ENCODE data around the gene MYO1D. TPM values are rescaled to one million over a fixed set of nuclear protein-coding genes. Genes with fewer than 3 reads are reported as not detected.

The MYO1D gene
- total and polyA plus RNA-seq, 2 of the 13 experiments (the other 11 are each of a cell fraction or from before 2014, with no cell fraction given) = 13.2 to 17.3 TPM

DNA sequence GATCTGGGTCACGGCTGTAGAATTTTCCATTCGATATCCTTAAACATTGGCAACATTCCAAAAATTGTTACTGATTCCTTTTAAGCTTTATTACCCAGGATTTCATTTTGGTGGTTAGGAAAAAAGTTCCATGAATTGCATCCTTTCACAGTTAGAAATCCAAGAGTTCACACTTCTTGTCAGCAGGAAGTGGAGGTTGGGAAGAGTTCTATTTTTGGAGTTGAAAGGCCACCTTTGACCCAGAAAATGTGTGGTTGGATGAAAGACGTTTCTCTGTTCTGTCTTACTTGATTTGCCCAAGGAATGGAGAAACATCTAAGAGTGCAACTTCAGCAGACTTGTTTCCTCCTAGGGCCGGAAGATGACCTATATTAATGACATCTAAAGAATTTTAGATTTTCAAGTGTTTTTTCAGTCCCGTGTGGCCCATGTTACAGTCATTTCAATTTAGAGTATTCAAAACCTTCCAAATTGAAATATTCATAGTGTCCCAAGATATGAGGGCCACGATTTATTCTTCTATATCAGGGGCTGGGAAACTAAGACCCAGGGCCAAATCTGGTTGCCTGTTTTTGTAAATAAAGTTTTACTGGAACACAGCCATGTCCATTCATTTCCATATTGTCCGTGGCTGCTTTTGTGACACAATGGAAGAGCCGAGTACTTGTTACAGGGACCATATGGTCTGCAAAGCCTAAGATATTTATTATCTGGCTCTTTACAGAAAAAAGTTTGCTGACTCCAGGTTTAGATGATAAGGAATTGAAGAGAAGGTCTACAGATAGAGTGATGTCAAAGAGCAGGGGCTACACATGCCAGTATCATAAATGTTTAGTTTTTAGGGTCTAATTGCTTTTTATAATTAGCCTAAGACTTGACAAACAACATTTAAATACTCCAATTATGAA, 339.9 kb downstream of the MYO1D start:
- no peaks in the 10 kb centered on the region for H3K9me3 ChIP-seq (ENCODE audit: low read length)
- no peaks in the 10 kb centered on the region for H3K36me3 ChIP-seq (replicated peaks in 1 of 2; ENCODE audit: control insufficient read depth in 1 of 2, insufficient read depth in 2 of 2, low read length in 2 of 2)
- ATAC-seq (no peak), FAIRE-seq (no peak), DNase-seq (ENCODE audit: low spot score) (no peak)
- in situ Hi-C loops (cut with HindIII; ENCODE audit: extremely low pct_ligation_motif_present, low pct_unique_long_range_greater_than_20kb) = no loop called here
- no peak overlapping the region for H3K4me2 ChIP-seq (ENCODE audit: low read depth, low read length)
- H3K27me3 ChIP-seq (ENCODE audit: control insufficient read depth in 1 of 2, insufficient read depth in 2 of 2, low read length in 2 of 2) = no peaks in the 10 kb centered on the region
- ChIA-PET CTCF (ENCODE audit: low intra/inter-chr PET ratio, low total read pairs) (no interaction called here), POLR2A (no interaction called here)
- no peaks in the 10 kb centered on the region; the same call in 1 of the 2 replicates for H4K20me1 ChIP-seq (ENCODE audit: insufficient read depth, low read length)
- no peak overlapping the region for H3K9ac ChIP-seq (ENCODE audit: insufficient read depth, low read depth, low read length)
- H3K79me2 ChIP-seq (ENCODE audit: insufficient read depth, low read length) = no peaks in the 10 kb centered on the region
- no TSS peak for BruUV-seq (replicated peaks)
- H3K4me3 ChIP-seq (replicated peaks in 1 of 3; ENCODE audit: insufficient read depth in 1 of 3, low read depth in 2 of 3, low read length in 3 of 3) = no peak overlapping the region
- 0 out of 2 replicates have a peak, but pooled peaks cover 11% of the 10 kb centered on the region for H3K4me1 ChIP-seq (ENCODE audit: insufficient read depth, low read length)
- no peak overlapping the region for H2AFZ ChIP-seq (ENCODE audit: low read length)
- no peak for TF ChIP-seq KAT2B (IDR thresholded peaks at IDR 0.05; ENCODE audit: borderline replicate concordance, low read depth, low read length)
- TF ChIP-seq, protein P1, sequence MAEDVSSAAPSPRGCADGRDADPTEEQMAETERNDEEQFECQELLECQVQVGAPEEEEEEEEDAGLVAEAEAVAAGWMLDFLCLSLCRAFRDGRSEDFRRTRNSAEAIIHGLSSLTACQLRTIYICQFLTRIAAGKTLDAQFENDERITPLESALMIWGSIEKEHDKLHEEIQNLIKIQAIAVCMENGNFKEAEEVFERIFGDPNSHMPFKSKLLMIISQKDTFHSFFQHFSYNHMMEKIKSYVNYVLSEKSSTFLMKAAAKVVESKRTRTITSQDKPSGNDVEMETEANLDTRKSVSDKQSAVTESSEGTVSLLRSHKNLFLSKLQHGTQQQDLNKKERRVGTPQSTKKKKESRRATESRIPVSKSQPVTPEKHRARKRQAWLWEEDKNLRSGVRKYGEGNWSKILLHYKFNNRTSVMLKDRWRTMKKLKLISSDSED (CRISPR knock-in tag; IDR thresholded peaks at IDR 0.05) = no peak
- TF ChIP-seq, protein P2, sequence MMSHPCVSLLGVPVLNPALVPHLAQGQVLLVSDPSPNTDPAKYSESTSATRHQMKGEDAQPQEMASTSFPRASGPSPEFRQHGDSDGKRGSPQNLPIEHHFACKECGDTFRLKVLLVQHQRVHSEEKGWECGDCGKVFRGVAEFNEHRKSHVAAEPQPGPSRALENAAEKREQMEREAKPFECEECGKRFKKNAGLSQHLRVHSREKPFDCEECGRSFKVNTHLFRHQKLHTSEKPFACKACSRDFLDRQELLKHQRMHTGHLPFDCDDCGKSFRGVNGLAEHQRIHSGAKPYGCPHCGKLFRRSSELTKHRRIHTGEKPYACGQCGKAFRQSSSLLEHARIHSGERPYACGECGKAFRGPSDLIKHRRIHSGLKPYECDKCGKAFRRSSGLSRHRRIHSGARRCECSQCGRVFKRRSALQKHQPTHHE (CRISPR knock-in tag; IDR thresholded peaks at IDR 0.05; ENCODE audit: borderline replicate concordance) = no peak
- intact Hi-C loops (cut with micrococcal nuclease; ENCODE audit: unreplicated experiment) = no loop called here
- WGBS (ENCODE audit: low lambda C conversion rate) = 79% methylated on average over 8 of the region's 8 CpGs
- no peak overlapping the region for H3K27ac ChIP-seq (ENCODE audit: extremely low read length, insufficient read depth, low read length)

DNA sequence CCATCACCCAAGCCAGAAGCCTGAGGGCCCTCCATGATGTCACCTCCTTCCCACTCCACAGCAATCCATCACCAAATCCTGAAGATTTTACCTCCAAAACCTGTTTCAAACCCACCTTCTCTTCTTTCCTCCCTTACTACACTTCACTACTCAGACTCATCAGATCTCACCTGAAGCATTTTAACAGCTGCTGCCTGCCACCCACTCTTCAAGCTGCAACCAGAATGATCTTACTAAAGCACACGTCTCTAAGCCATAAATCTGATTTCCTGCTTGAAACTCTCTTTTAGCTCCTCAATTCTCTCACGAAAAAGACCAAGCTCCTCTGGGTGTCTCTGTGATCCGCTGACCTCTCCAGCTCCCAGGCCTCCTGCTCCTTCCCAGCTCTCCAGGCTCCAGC, 343.6 kb downstream of the MYO1D start:
- CTCF ChIA-PET (ENCODE audit: low intra/inter-chr PET ratio, low total read pairs) = no interaction called here
- no peaks in the 10 kb centered on the region for H3K36me3 ChIP-seq (replicated peaks in 1 of 2; ENCODE audit: control insufficient read depth in 1 of 2, insufficient read depth in 2 of 2, low read length in 2 of 2)
- TF ChIP-seq ZNF569 (CRISPR knock-in tag; IDR thresholded peaks at IDR 0.05; ENCODE audit: borderline replicate concordance) (no peak), ZNF777 (CRISPR knock-in tag; IDR thresholded peaks at IDR 0.05) (no peak), ZNF251 (CRISPR knock-in tag; IDR thresholded peaks at IDR 0.05) (no peak), HMG20A (CRISPR knock-in tag; IDR thresholded peaks at IDR 0.05; ENCODE audit: borderline replicate concordance) (no peak), ZMYM2 (CRISPR knock-in tag; IDR thresholded peaks at IDR 0.05) (no peak), ZBTB3 (CRISPR knock-in tag; IDR thresholded peaks at IDR 0.05; ENCODE audit: borderline replicate concordance, low read depth) (no peak), GATA4 (IDR thresholded peaks at IDR 0.05; ENCODE audit: borderline replicate concordance, low read depth) (no peak)
- TF ChIP-seq, protein P3, sequence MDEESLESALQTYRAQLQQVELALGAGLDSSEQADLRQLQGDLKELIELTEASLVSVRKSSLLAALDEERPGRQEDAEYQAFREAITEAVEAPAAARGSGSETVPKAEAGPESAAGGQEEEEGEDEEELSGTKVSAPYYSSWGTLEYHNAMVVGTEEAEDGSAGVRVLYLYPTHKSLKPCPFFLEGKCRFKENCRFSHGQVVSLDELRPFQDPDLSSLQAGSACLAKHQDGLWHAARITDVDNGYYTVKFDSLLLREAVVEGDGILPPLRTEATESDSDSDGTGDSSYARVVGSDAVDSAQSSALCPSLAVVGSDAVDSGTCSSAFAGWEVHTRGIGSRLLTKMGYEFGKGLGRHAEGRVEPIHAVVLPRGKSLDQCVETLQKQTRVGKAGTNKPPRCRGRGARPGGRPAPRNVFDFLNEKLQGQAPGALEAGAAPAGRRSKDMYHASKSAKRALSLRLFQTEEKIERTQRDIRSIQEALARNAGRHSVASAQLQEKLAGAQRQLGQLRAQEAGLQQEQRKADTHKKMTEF (CRISPR knock-in tag; IDR thresholded peaks at IDR 0.05) = no peak
- TF ChIP-seq, protein P4, sequence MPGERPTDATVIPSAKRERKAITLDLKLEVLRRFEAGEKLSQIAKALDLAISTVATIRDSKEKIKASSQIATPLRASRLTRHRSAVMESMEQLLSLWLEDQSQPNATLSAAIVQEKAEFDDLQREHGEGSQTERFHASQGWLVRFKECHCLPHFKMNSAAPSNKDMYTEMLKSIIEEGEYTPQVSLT (CRISPR knock-in tag; IDR thresholded peaks at IDR 0.05; ENCODE audit: borderline replicate concordance, low read depth) = no peak
- no peak overlapping the region for H3K27ac ChIP-seq (ENCODE audit: extremely low read length, insufficient read depth, low read length)
- 91% methylated on average over 3 of the region's 3 CpGs for WGBS (ENCODE audit: low lambda C conversion rate)
- no peak overlapping the region for H3K4me3 ChIP-seq (replicated peaks in 1 of 3; ENCODE audit: insufficient read depth in 1 of 3, low read depth in 2 of 3, low read length in 3 of 3)
- FAIRE-seq = no peak
- H3K4me1 ChIP-seq (ENCODE audit: insufficient read depth, low read length) = 0 out of 2 replicates have a peak, but pooled peaks cover 11% of the 10 kb centered on the region
- intact Hi-C loops (cut with micrococcal nuclease; ENCODE audit: unreplicated experiment) (no loop called here), in situ Hi-C loops (cut with HindIII; ENCODE audit: extremely low pct_ligation_motif_present, low pct_unique_long_range_greater_than_20kb) (no loop called here)
- H3K9ac ChIP-seq (ENCODE audit: insufficient read depth, low read depth, low read length) = no peak overlapping the region
- BruUV-seq (replicated peaks) = no TSS peak
- no peak overlapping the region for H3K4me2 ChIP-seq (ENCODE audit: low read depth, low read length)
- POLR2A ChIA-PET = no interaction called here
- no peaks in the 10 kb centered on the region for H3K27me3 ChIP-seq (ENCODE audit: control insufficient read depth in 1 of 2, insufficient read depth in 2 of 2, low read length in 2 of 2)
- no peaks in the 10 kb centered on the region for H4K20me1 ChIP-seq (ENCODE audit: insufficient read depth, low read length)
- no peaks in the 10 kb centered on the region for H3K9me3 ChIP-seq (ENCODE audit: low read length)
- no peak for ATAC-seq
- no peak for DNase-seq (ENCODE audit: low spot score)
- H2AFZ ChIP-seq (ENCODE audit: low read length) = no peak overlapping the region
- no peaks in the 10 kb centered on the region for H3K79me2 ChIP-seq (ENCODE audit: insufficient read depth, low read length)

Data from HepG2 (cell line).